IMR-90 (cell line): ENCODE data around the gene ASF1B. TPM values are rescaled to one million over a fixed set of nuclear protein-coding genes. Genes with fewer than 3 reads are reported as not detected.
A peak's percentile ranks its signal among the peaks of the same experiment; 100 is the strongest.

ENCODE experiments used
- ATAC-seq: fragments of 200-7000 bp; cut with Tn5 transposase; 2 replicates; pipeline ENCODE4 v1.9.1; 2020; ENCODE audit warnings: low read depth, mild to moderate bottlenecking, moderate library complexity
- BruUV-seq: library from RNA; stranded (reverse); fragments of 400-500 nt; replicated peaks from 2 replicates; lab custom pipeline; 2021; lab: Mats Ljungman, UMichigan
- CTCF ChIA-PET: fragments of 300-600 bp; formaldehyde crosslinking; extraction: SDS; loops from one replicate; lab custom pipeline; 2021; ENCODE audit warnings: antibody characterized with exemption; lab: Yijun Ruan, JAX
- POLR2A ChIA-PET: fragments of 300-600 bp; sonication (Branson Sonifier 250); formaldehyde crosslinking; loops from one replicate; lab custom pipeline; 2022; ENCODE audit warnings: antibody characterized with exemption; ENCODE audit not compliant: unreplicated experiment; lab: Charles Lee
- DNase-seq: peaks from one replicate; pipeline ENCODE4 v3.0.0; 2013
- H2AFZ ChIP-seq: replicated peaks from 2 replicates; pipeline ENCODE3; 2013; ENCODE audit warnings: low read length, mild to moderate bottlenecking; ENCODE audit not compliant: poor library complexity
- H2AK5ac ChIP-seq: 2 replicates; pipeline ENCODE4 v1.6.1; 2013; ENCODE audit warnings: low read depth, low read length, inconsistent platforms
- H2AK9ac ChIP-seq: replicated peaks from 2 replicates; pipeline ENCODE3; 2013; ENCODE audit warnings: mild to moderate bottlenecking, low read depth, low read length, moderate library complexity; ENCODE audit not compliant: poor library complexity
- H2BK120ac ChIP-seq: 2 replicates; pipeline ENCODE4 v1.6.1; 2013; ENCODE audit warnings: low read depth, low read length, inconsistent platforms
- H2BK15ac ChIP-seq: 3 replicates; pipeline ENCODE4 v1.6.1; 2013; ENCODE audit warnings: low read depth, low read length, inconsistent platforms
- H2BK20ac ChIP-seq: 2 replicates; pipeline ENCODE4 v1.6.1; 2013; ENCODE audit warnings: low read depth, mild to moderate bottlenecking, inconsistent platforms, low read length, moderate library complexity
- H2BK5ac ChIP-seq: 2 replicates; pipeline ENCODE4 v1.6.1; 2013; ENCODE audit warnings: mild to moderate bottlenecking, low read depth, low read length, inconsistent platforms; ENCODE audit not compliant: poor library complexity, severe bottlenecking
- H3K14ac ChIP-seq: replicated peaks from 2 replicates; pipeline ENCODE4 v1.6.1; 2013; ENCODE audit warnings: low read depth, low read length, inconsistent platforms
- H3K18ac ChIP-seq: 2 replicates; pipeline ENCODE4 v1.6.1; 2013; ENCODE audit warnings: low read depth, low read length, control low read depth
- H3K23ac ChIP-seq: 2 replicates; pipeline ENCODE4 v1.6.1; 2013; ENCODE audit warnings: low read depth, low read length, inconsistent platforms
- H3K27ac ChIP-seq: 2 replicates; pipeline ENCODE4 v1.5.1; 2013; ENCODE audit warnings: mild to moderate bottlenecking, control low read depth, low read length; ENCODE audit not compliant: insufficient read depth
- H3K27me3 ChIP-seq: 2 replicates; pipeline ENCODE4 v1.6.1; 2013; ENCODE audit warnings: low read length; ENCODE audit not compliant: control insufficient read depth, insufficient read depth
- H3K36me3 ChIP-seq: 2 replicates; pipeline ENCODE4 v1.6.1; 2013; ENCODE audit warnings: low read length, mixed read lengths; ENCODE audit not compliant: control insufficient read depth, insufficient read depth
- H3K4ac ChIP-seq: 2 replicates; pipeline ENCODE4 v1.6.1; 2013; ENCODE audit warnings: low read depth, low read length, inconsistent platforms
- H3K4me1 ChIP-seq: 2 replicates; pipeline ENCODE4 v1.6.1; 2013; ENCODE audit warnings: low read length, mixed read lengths; ENCODE audit not compliant: control insufficient read depth, insufficient read depth
- H3K4me2 ChIP-seq: 2 replicates; pipeline ENCODE4 v1.6.1; 2013; ENCODE audit warnings: low read depth, mild to moderate bottlenecking, control low read depth, low read length, moderate library complexity
- H3K4me3 ChIP-seq: 2 replicates; pipeline ENCODE4 v1.5.1; 2013; ENCODE audit warnings: low read depth, mild to moderate bottlenecking, control low read depth, low read length, moderate library complexity; ENCODE audit not compliant: insufficient read depth
- H3K56ac ChIP-seq: 2 replicates; pipeline ENCODE4 v1.6.1; 2013; ENCODE audit warnings: low read length, inconsistent platforms; ENCODE audit not compliant: insufficient read depth; ENCODE audit errors: extremely low read depth
- H3K79me1 ChIP-seq, 2 experiments: 2 replicates each; pipeline ENCODE4 v1.6.1; 2013; ENCODE audit warnings: low read length in 2 of 2, inconsistent platforms in 1 of 2, low read depth in 1 of 2
- H3K9ac ChIP-seq: 2 replicates; pipeline ENCODE4 v1.6.1; 2013; ENCODE audit warnings: low read depth, low read length, control low read depth
- H3K9me1 ChIP-seq: 2 replicates; pipeline ENCODE4 v1.6.1; 2013; ENCODE audit warnings: low read length, inconsistent platforms; ENCODE audit not compliant: insufficient read depth
- H3K9me3 ChIP-seq: 2 replicates; pipeline ENCODE4 v1.6.1; 2013; ENCODE audit warnings: low read length; ENCODE audit not compliant: control insufficient read depth, insufficient read depth
- H4K20me1 ChIP-seq: 2 replicates; pipeline ENCODE4 v1.6.1; 2013; ENCODE audit warnings: low read length, inconsistent platforms; ENCODE audit not compliant: insufficient read depth
- H4K5ac ChIP-seq: 2 replicates; pipeline ENCODE4 v1.6.1; 2013; ENCODE audit warnings: mild to moderate bottlenecking, low read depth, low read length, control low read depth
- H4K8ac ChIP-seq, 2 experiments: 2 replicates each; pipeline ENCODE4 v1.6.1; 2013; ENCODE audit warnings: low read depth in 2 of 2, low read length in 2 of 2, control low read depth in 1 of 2, inconsistent platforms in 1 of 2
- H4K91ac ChIP-seq: 2 replicates; pipeline ENCODE4 v1.6.1; 2013; ENCODE audit warnings: low read depth, low read length, inconsistent platforms; ENCODE audit not compliant: insufficient read depth
- CEBPB ChIP-seq: IDR thresholded peaks from 2 replicates; pipeline ENCODE4 v1.6.1; 2012; ENCODE audit warnings: low read depth, low read length, improper control_type of control experiment
- CTCF ChIP-seq: conservative IDR thresholded peaks from 2 replicates; pipeline ENCODE4 v1.5.1; 2012; ENCODE audit warnings: mild to moderate bottlenecking, low read depth, low read length, improper control_type of control experiment
- ELK1 ChIP-seq: fragments of 150-350 bp; IDR thresholded peaks from 2 replicates; pipeline ENCODE4 v1.6.1; 2016; ENCODE audit warnings: low read depth, mild to moderate bottlenecking, low read length, moderate library complexity, borderline replicate concordance
- FOS ChIP-seq: fragments of 150-350 bp; IDR thresholded peaks from 2 replicates; pipeline ENCODE4 v1.6.1; 2016; ENCODE audit warnings: low read depth, low read length
- MAFK ChIP-seq: IDR thresholded peaks from 2 replicates; pipeline ENCODE4 v1.6.1; 2012; ENCODE audit warnings: low read depth, low read length, improper control_type of control experiment
- MAZ ChIP-seq: IDR thresholded peaks from 2 replicates; pipeline ENCODE4 v1.6.1; 2012; ENCODE audit warnings: low read depth, mild to moderate bottlenecking, low read length, improper control_type of control experiment, moderate library complexity, borderline replicate concordance
- MXI1 ChIP-seq: IDR thresholded peaks from 2 replicates; pipeline ENCODE4 v1.6.1; 2012; ENCODE audit warnings: low read depth, mild to moderate bottlenecking, low read length, moderate library complexity, borderline replicate concordance
- POLR2A ChIP-seq: IDR thresholded peaks from 2 replicates; pipeline ENCODE4 v1.6.1; 2012; ENCODE audit warnings: mild to moderate bottlenecking, low read depth, low read length
- RCOR1 ChIP-seq: IDR thresholded peaks from 2 replicates; pipeline ENCODE4 v1.6.1; 2012; ENCODE audit warnings: mild to moderate bottlenecking, low read length, improper control_type of control experiment; ENCODE audit not compliant: insufficient replicate concordance
- WGBS, 2 experiments: methylation state at CpG; one replicate each; pipeline versions ENCODE4 v1.1.5 to v1.1.7; 2013; ENCODE audit warnings: missing lambda C conversion rate in 2 of 2; ENCODE audit not compliant: insufficient read length in 1 of 2; ENCODE audit errors: extremely low coverage in 2 of 2; 5-methylcytosine and 5-hydroxymethylcytosine counted together
- dilution Hi-C: fragments of 300-500 bp; cut with HindIII; formaldehyde crosslinking; loops from one replicate; pipeline ENCODE4 v1.14.3; 2018; ENCODE audit warnings: low sequenced_read_pairs; ENCODE audit not compliant: unreplicated experiment
- in situ Hi-C: fragments of 300-500 bp; cut with MboI; formaldehyde crosslinking; loops from 3 replicates; pipeline ENCODE4 v1.14.3; 2019; ENCODE audit warnings: low sequenced_read_pairs, inconsistent platforms, mixed read lengths
- intact Hi-C: fragments of 100-400 bp; cut with micrococcal nuclease; formaldehyde crosslinking; loops from 2 replicates; pipeline ENCODE4 v1.10.0; 2022
- polyA plus RNA-seq, 3 experiments: library from polyadenylated mRNA; depleted of rRNA; stranded (reverse); fragments of >200 nt; gene quantifications; 2 replicates each; pipeline ENCODE4 v1.2.3, GENCODE V29; 2012; ENCODE audit warnings: low replicate concordance in 1 of 3
- total RNA-seq: library from RNA; depleted of rRNA; stranded (reverse); fragments of >200 nt; gene quantifications from 2 replicates; pipeline ENCODE4 v1.2.3, GENCODE V29; 2012

ASF1B gene
- total and polyA plus RNA-seq, 2 of the 4 experiments (the other 2 are of a cell fraction) = 10.4 to 12.1 TPM

- Histone ChIP-seq H3K9me1 (peaks cover 3% of the 10 kb centered on the region; the same call in 1 of the 2 replicates), H3K79me1 (no peaks in the 10 kb centered on the region; a peak in 1 of 4 replicates), H4K5ac (no peak overlapping the region)
These were observed 40.0 kb downstream of the ASF1B start for GRCh38 chr19:14096272-14096992.

More at GRCh38 chr19:14096272-14096992, 40.0 kb downstream of the ASF1B start:
- Histone ChIP-seq H2BK15ac (no peak overlapping the region), H3K14ac (no peak overlapping the region), H3K23ac (no peak overlapping the region), H4K91ac (no peak overlapping the region), H3K4me1 (no peaks in the 10 kb centered on the region), H3K9ac (no peak overlapping the region), H2AK9ac (no peak overlapping the region), H2BK120ac (no peak overlapping the region), H2BK5ac (no peak overlapping the region), H2AFZ (no peak overlapping the region), H3K18ac (no peak overlapping the region), H3K9me3 (peaks cover 8% of the 10 kb centered on the region), H4K8ac (no peak overlapping the region), H3K27ac (no peak overlapping the region), H3K27me3 (no peaks in the 10 kb centered on the region), H3K36me3 (peaks cover 27% of the 10 kb centered on the region), H4K20me1 (no peaks in the 10 kb centered on the region), H3K4me2 (no peak overlapping the region), H3K4ac (no peak overlapping the region), H3K56ac (no peak overlapping the region), H3K4me3 (no peak overlapping the region), H2BK20ac (no peak overlapping the region), H2AK5ac (no peak overlapping the region)
- dilution Hi-C loops (no loop called here), in situ Hi-C loops (loop anchor here (25.0 kb wide), 1 partner anchor 334 kb away; the partner anchor contains the start of genes C19orf53 and MRI1), intact Hi-C loops (no loop called here)
- no peak for DNase-seq
- WGBS, 2 experiments = 100% methylated on average over 1 of the region's 11 CpGs; no CpG with 5 or more reads in 1 of the 2 experiments
- ChIA-PET CTCF (no interaction called here), POLR2A (no interaction called here)
- ATAC-seq = no peak
- TF ChIP-seq CTCF = 0 out of 2 replicates have a peak, but pooled peaks have one; percentile 2
- TF ChIP-seq POLR2A = no peak
- no peak for TF ChIP-seq FOS
- no peak for TF ChIP-seq RCOR1
- TF ChIP-seq ELK1 = no peak
- no peak for TF ChIP-seq MAFK
- no peak for TF ChIP-seq MAZ
- TF ChIP-seq MXI1 = no peak
- TF ChIP-seq CEBPB = no peak
- BruUV-seq = no TSS peak
